ENCODE measurements around the gene FUNDC1.

GRCh38 chrX:44572340-44572938 lies 29.8 kb upstream of the FUNDC1 start:
- no peak for TF ChIP-seq CTCF (IDR thresholded peaks at IDR 0.05 in 2 of 3, conservative IDR thresholded peaks at IDR 0.05 in 1 of 3; ENCODE audit: borderline replicate concordance in 1 of 3, insufficient read depth in 1 of 3, low read depth in 2 of 3, low read length in 2 of 3)
- no peak for TF ChIP-seq EGR1 (IDR thresholded peaks at IDR 0.05; ENCODE audit: low read depth)
- no peak for TF ChIP-seq RAD21 (IDR thresholded peaks at IDR 0.05; ENCODE audit: low read depth)
- no peak for TF ChIP-seq POLR2A (IDR thresholded peaks at IDR 0.05; ENCODE audit: borderline replicate concordance, extremely low read depth, insufficient read depth, insufficient read length)
- TF ChIP-seq REST (IDR thresholded peaks at IDR 0.05; ENCODE audit: low read depth), result no peak
- TF ChIP-seq MAX (IDR thresholded peaks at IDR 0.05), result no peak
- TF ChIP-seq EZH2 (IDR thresholded peaks at IDR 0.05), result no peak
- no peak for TF ChIP-seq POLR2AphosphoS5 (IDR thresholded peaks at IDR 0.05; ENCODE audit: low read depth, low read length)
- TF ChIP-seq ZBTB33 (IDR thresholded peaks at IDR 0.05; ENCODE audit: extremely low read depth, insufficient replicate concordance, low read length), result no peak
- TF ChIP-seq JUND (IDR thresholded peaks at IDR 0.05), result no peak
- no peak for TF ChIP-seq TCF7L2 (IDR thresholded peaks at IDR 0.05; ENCODE audit: borderline replicate concordance, extremely low read depth, insufficient read depth, insufficient read length)
- no peak for TF ChIP-seq ELF1 (IDR thresholded peaks at IDR 0.05; ENCODE audit: borderline replicate concordance, low read depth)
- no peak for TF ChIP-seq SP1 (IDR thresholded peaks at IDR 0.05; ENCODE audit: low read depth)
